ENCODE results near the gene DBR1. TPM values are rescaled to one million over a fixed set of nuclear protein-coding genes. Genes with fewer than 3 reads are reported as not detected.

Gene DBR1
- total RNA-seq, 4 donors from 2014 or later: 10.3 to 15.8 (median 13.2) TPM

DNA sequence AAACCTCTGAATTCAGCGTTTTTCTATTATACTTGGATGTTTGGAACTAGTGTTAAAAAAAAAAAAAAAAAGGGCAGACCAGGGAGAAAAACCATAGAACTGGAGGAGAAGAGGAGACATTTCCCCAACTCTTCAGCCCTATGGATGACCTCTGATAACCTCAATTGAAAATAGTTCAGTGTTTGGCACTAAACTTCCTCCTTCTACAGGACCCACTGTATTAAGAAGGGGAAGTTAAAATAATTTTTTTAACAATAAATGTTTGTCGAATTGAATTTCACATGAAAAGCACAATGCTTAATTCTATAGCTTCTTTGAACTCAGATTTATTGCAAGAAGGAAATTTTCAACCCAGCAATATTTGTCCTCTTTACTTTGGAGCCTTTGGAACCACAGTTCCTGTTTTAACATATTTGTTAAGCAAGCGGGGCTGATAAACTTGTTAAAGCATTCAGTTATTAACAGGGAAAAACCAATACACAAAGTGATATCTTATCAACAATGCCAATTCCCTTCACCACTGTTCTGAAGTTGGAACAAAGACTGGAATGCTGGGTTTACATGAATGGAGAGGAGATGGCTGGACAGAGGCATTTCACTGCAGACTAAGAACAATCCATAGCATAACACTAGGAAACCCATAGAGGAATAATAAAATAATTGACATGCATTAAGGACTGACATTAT is 39.4 kb downstream of the DBR1 start:
- TF ChIP-seq, protein P1, sequence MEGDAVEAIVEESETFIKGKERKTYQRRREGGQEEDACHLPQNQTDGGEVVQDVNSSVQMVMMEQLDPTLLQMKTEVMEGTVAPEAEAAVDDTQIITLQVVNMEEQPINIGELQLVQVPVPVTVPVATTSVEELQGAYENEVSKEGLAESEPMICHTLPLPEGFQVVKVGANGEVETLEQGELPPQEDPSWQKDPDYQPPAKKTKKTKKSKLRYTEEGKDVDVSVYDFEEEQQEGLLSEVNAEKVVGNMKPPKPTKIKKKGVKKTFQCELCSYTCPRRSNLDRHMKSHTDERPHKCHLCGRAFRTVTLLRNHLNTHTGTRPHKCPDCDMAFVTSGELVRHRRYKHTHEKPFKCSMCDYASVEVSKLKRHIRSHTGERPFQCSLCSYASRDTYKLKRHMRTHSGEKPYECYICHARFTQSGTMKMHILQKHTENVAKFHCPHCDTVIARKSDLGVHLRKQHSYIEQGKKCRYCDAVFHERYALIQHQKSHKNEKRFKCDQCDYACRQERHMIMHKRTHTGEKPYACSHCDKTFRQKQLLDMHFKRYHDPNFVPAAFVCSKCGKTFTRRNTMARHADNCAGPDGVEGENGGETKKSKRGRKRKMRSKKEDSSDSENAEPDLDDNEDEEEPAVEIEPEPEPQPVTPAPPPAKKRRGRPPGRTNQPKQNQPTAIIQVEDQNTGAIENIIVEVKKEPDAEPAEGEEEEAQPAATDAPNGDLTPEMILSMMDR (IDR thresholded peaks at IDR 0.05; ENCODE audit: low read depth): no peak

DNA sequence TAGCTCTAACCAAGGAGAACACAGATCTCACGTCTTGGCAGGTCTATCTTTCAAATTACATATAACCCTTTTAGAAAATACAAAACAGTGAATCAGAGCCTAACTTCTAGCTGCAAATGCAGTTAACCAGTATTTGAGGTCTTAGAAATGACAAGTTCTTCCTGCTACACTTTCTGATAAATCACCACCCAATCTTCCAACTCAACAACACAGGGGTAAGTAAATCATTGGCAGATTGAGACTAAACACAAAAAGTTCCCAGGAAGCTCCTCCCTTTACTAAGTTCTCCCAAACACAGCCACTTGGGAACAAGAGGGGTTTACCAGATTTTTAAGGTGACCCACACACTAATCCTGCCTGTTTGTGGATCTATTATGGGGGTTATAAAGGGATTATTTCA is 42.5 kb downstream of the DBR1 start, which contains the start of gene A4GNT:
Gene A4GNT (minus strand): TSS at position 152 of the 400 bp plus-strand sequence. CDS start 1,134 bp downstream, outside the sequence.
- TF ChIP-seq, protein P1 (IDR thresholded peaks at IDR 0.05; ENCODE audit: low read depth): no peak

DNA sequence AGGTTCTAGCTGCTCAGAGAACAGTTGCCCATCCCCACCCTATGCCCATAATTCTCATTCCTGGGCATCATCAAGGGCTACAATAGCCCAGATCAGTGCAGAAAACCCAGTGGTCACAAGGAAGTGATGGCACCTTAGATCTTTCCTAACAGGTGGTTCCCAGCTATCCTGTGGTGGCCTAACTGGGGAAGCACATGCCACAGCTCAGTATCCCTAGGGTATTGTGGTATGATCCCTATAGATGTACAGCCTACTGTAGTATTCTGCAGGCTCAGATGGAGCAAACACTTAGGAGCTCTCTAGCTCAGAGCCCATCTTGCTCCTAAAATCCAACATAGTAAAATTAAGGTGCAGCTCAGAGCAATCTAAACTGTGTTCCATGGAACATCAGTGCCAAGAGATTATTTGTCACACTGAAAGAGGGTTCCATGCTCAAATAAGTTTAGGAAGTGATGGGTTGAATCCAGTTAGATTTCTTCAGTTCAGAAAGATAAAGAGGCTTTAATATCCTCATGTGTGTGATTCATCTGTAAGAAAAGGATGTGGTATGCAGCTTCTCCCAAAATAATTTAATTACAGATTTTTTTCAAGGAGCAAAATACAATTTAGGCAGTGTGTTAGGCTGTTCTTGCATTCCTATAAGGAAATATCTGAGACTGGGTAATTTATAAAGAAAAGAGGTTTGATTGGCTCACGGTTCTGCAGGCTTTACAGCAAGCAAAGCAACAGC is 46.9 kb downstream of the DBR1 start:
- TF ChIP-seq, protein P1 (IDR thresholded peaks at IDR 0.05; ENCODE audit: low read depth): no peak

DNA sequence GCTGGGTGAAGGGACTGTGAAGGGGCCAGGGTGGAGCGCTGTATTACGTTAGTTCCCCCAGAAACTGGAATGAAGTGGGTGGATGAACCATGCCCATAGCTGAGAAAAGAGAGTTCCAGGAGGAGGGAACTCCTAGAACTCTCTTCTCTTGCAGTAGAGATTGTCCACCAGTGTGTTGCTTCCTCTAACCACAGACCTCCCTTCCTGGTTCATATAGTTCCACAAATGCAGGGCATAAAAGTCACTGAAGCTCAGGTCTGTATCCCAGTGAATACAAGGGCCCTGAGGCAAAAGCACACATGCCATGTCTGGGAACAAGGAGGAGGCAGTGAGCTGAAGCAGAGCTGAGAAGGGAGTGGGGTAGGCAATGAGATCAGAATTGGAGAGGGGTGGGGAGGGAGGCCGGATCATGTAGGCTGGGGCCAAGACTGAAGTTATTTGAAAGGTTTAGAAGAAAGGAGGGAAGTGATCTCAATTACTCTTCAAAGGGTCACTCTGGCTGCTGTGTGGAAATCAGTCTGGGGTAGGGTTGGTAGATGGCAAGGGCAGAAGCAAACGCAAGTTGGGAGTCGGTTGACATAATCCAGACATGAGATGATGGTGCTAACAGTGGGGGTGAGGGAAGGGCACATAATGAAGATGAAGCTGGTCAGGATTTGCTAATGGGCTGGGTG is 49.0 kb downstream of the DBR1 start:
- TF ChIP-seq, protein P1 (IDR thresholded peaks at IDR 0.05; ENCODE audit: low read depth): no peak

DNA sequence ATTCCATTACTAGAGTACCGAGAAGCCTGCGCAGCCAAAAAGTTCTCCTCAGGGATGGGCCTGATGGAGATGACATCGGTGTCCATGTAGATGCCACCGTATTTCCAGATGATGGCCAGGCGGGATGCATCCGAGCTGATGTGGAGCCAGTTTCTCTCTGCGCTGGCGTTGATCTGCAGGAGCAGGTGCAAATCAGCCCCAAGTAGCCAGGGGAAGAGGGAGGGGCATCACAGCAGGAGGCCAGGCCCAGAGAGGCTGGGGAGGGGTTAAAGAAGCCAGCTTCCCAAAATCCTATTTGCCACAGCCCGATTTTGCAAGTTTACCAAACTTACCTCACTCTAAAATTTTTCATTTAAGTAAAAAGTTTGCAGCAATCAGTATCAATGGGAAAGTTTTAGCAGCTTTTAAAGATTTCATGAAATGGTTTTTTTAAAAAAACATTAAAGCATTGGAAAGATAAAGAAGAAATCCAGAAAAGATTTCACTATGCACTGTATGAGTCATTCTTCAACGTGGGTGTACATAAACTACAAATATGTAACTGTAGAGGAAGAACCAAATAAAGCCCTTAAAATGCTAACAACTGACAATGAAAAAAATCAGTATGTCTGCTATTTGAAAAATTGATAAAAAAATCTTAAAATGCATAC is 49.9 kb downstream of the DBR1 start:
- TF ChIP-seq, protein P1 (IDR thresholded peaks at IDR 0.05; ENCODE audit: low read depth): no peak

DNA sequence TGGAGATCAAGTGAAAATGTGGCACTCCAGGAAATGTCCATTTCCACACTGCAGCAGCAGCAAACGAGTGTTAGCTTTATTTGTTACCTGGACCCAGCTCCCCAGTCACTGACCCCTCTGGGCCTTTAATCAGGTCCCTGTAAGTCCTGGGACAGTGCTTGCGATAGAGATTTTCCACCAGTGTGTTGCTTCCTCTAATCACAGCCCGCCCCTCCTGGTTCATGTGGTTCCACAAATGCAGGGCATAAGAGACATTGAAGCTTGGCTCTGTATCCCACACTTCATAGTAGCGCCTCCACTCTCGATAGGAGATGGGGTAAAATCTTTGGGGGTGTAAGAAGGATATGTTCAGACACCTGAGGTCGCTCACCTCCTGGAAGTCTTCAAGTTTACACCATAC is 50.5 kb downstream of the DBR1 start:
- TF ChIP-seq, protein P1 (IDR thresholded peaks at IDR 0.05; ENCODE audit: low read depth): no peak
